H9 (cell line): ENCODE data around the gene WWC1. TPM values are rescaled to one million over a fixed set of nuclear protein-coding genes. Genes with fewer than 3 reads are reported as not detected.
A peak's percentile ranks its signal among the peaks of the same experiment; 100 is the strongest.

Source experiments
- DNase-seq: peaks from one replicate; pipeline ENCODE4 v3.0.0-alpha.2; 2017
- H2AFZ ChIP-seq: one replicate; pipeline ENCODE4 v1.6.1; 2013; ENCODE audit warnings: mild to moderate bottlenecking, low read length, control low read depth, moderate library complexity
- H2AK5ac ChIP-seq: 2 replicates; pipeline ENCODE4 v1.6.1; 2013; ENCODE audit warnings: low read length, control low read depth, mixed read lengths; ENCODE audit not compliant: insufficient read length
- H2BK120ac ChIP-seq: one replicate; pipeline ENCODE4 v1.6.1; 2013; ENCODE audit warnings: low read depth, mild to moderate bottlenecking, low read length, control low read depth, inconsistent platforms; ENCODE audit not compliant: poor library complexity, severe bottlenecking
- H2BK12ac ChIP-seq: 2 replicates; pipeline ENCODE4 v1.6.1; 2013; ENCODE audit warnings: low read length, control low read depth, mixed read lengths, low read depth; ENCODE audit not compliant: insufficient read length
- H2BK15ac ChIP-seq: 2 replicates; pipeline ENCODE4 v1.6.1; 2013; ENCODE audit warnings: low read depth, low read length, control low read depth
- H2BK20ac ChIP-seq: one replicate; pipeline ENCODE4 v1.6.1; 2013; ENCODE audit warnings: low read depth, mild to moderate bottlenecking, low read length, control low read depth, inconsistent platforms; ENCODE audit not compliant: poor library complexity, severe bottlenecking
- H2BK5ac ChIP-seq: 2 replicates; pipeline ENCODE4 v1.6.1; 2013; ENCODE audit warnings: low read length, control low read depth, mixed read lengths; ENCODE audit not compliant: insufficient read length
- H3K14ac ChIP-seq: 2 replicates; pipeline ENCODE4 v1.6.1; 2013; ENCODE audit warnings: low read length, control low read depth; ENCODE audit not compliant: insufficient read depth
- H3K18ac ChIP-seq: 2 replicates; pipeline ENCODE4 v1.6.1; 2013; ENCODE audit warnings: low read depth, mild to moderate bottlenecking, mixed read lengths, low read length, control low read depth; ENCODE audit not compliant: insufficient read length
- H3K23ac ChIP-seq: 2 replicates; pipeline ENCODE4 v1.6.1; 2013; ENCODE audit warnings: low read length, control low read depth, mixed read lengths, low read depth; ENCODE audit not compliant: insufficient read length
- H3K23me2 ChIP-seq: 2 replicates; pipeline ENCODE4 v1.6.1; 2013; ENCODE audit warnings: low read depth, mild to moderate bottlenecking, mixed read lengths, low read length, control low read depth; ENCODE audit not compliant: insufficient read length, poor library complexity, severe bottlenecking
- H3K27ac ChIP-seq: 2 replicates; pipeline ENCODE4 v1.5.1; 2013; ENCODE audit warnings: low read length, control low read depth, mixed read lengths, low read depth; ENCODE audit not compliant: insufficient read length
- H3K27me3 ChIP-seq: 2 replicates; pipeline ENCODE4 v1.6.1; 2013; ENCODE audit warnings: low read length, control low read depth, inconsistent platforms; ENCODE audit not compliant: insufficient read depth
- H3K4ac ChIP-seq: 2 replicates; pipeline ENCODE4 v1.6.1; 2013; ENCODE audit warnings: low read depth, mild to moderate bottlenecking, control low read depth, inconsistent platforms, low read length, moderate library complexity
- H3K4me1 ChIP-seq: 2 replicates; pipeline ENCODE4 v1.6.1; 2013; ENCODE audit warnings: low read length, control low read depth, inconsistent platforms; ENCODE audit not compliant: insufficient read depth
- H3K4me2 ChIP-seq: 2 replicates; pipeline ENCODE4 v1.6.1; 2013; ENCODE audit warnings: low read length, control low read depth, mixed read lengths; ENCODE audit not compliant: insufficient read length, insufficient read depth
- H3K56ac ChIP-seq: 2 replicates; pipeline ENCODE4 v1.6.1; 2013; ENCODE audit warnings: low read depth, mild to moderate bottlenecking, mixed read lengths, low read length, control low read depth; ENCODE audit not compliant: insufficient read length
- H3K79me1 ChIP-seq: 2 replicates; pipeline ENCODE4 v1.6.1; 2013; ENCODE audit warnings: low read depth, mild to moderate bottlenecking, moderate library complexity, low read length, control low read depth, inconsistent platforms; ENCODE audit not compliant: insufficient read depth, poor library complexity, severe bottlenecking
- H3K79me2 ChIP-seq: 2 replicates; pipeline ENCODE4 v1.6.1; 2013; ENCODE audit warnings: low read length, control low read depth, inconsistent platforms; ENCODE audit not compliant: insufficient read depth
- H3K9ac ChIP-seq: 2 replicates; pipeline ENCODE4 v1.6.1; 2013; ENCODE audit warnings: low read length, control low read depth, mixed read lengths; ENCODE audit not compliant: insufficient read length; ENCODE audit errors: extremely low read depth
- H3K9me3 ChIP-seq: one replicate; pipeline ENCODE4 v1.6.1; 2013; ENCODE audit warnings: low read depth, low read length, inconsistent platforms; ENCODE audit not compliant: control insufficient read depth
- H3T11ph ChIP-seq: one replicate; pipeline ENCODE4 v1.6.1; 2013; ENCODE audit warnings: mild to moderate bottlenecking, low read length, control low read depth, inconsistent platforms
- H4K20me1 ChIP-seq: one replicate; pipeline ENCODE4 v1.6.1; 2013; ENCODE audit not compliant: control insufficient read depth, insufficient read length, insufficient read depth
- H4K5ac ChIP-seq: 2 replicates; pipeline ENCODE4 v1.6.1; 2013; ENCODE audit warnings: low read depth, mild to moderate bottlenecking, mixed read lengths, low read length, control low read depth; ENCODE audit not compliant: insufficient read length
- H4K8ac ChIP-seq: replicated peaks from 2 replicates; pipeline ENCODE4 v1.6.1; 2013; ENCODE audit warnings: low read length, control low read depth, mixed read lengths, low read depth; ENCODE audit not compliant: insufficient read length
- H4K91ac ChIP-seq: 2 replicates; pipeline ENCODE4 v1.6.1; 2013; ENCODE audit warnings: low read depth, mild to moderate bottlenecking, moderate library complexity, mixed read lengths, low read length, control low read depth; ENCODE audit not compliant: insufficient read length
- H3K27ac Mint-ChIP-seq, 3 experiments: 2 replicates in 2 of 3; 3 replicates in 1 of 3; pipeline ENCODE4 v1.8.0; 2020 to 2021; ENCODE audit warnings: mixed read lengths in 3 of 3, mild to moderate bottlenecking in 1 of 3, moderate library complexity in 1 of 3
- H3K27me3 Mint-ChIP-seq: 2 replicates; pipeline ENCODE4 v1.8.0; 2021; ENCODE audit warnings: low read depth, mild to moderate bottlenecking, moderate library complexity, mixed read lengths
- H3K36me3 Mint-ChIP-seq, 3 experiments: 2 replicates in 2 of 3; 3 replicates in 1 of 3; pipeline ENCODE4 v1.8.0; 2020 to 2021; ENCODE audit warnings: low read depth in 3 of 3, mixed read lengths in 3 of 3; ENCODE audit not compliant: insufficient read depth in 1 of 3
- H3K4me1 Mint-ChIP-seq, 2 experiments: 2 replicates each; pipeline ENCODE4 v1.8.0; 2020; ENCODE audit warnings: mixed read lengths in 2 of 2
- H3K4me3 Mint-ChIP-seq, 2 experiments: 2 replicates in 1 of 2; 3 replicates in 1 of 2; pipeline ENCODE4 v1.8.0; 2020 to 2021; ENCODE audit warnings: mild to moderate bottlenecking in 2 of 2, mixed read lengths in 2 of 2, moderate library complexity in 1 of 2
- H3K9me3 Mint-ChIP-seq, 2 experiments: 2 replicates in 1 of 2; 3 replicates in 1 of 2; pipeline ENCODE4 v1.8.0; 2020; ENCODE audit warnings: mild to moderate bottlenecking in 2 of 2, mixed read lengths in 2 of 2, moderate library complexity in 1 of 2
- WGBS: extraction: QIAGEN DNeasy Blood & Tissue Kit; methylation state at CpG from one replicate; pipeline ENCODE4 v1.1.7; 2013; ENCODE audit warnings: missing lambda C conversion rate, low lambda C conversion rate, mixed read lengths; ENCODE audit not compliant: insufficient read length; ENCODE audit errors: extremely low coverage; 5-methylcytosine and 5-hydroxymethylcytosine counted together
- total RNA-seq: library from RNA; stranded (reverse); gene quantifications from 2 replicates; pipeline ENCODE4 v1.2.1, GENCODE V29; 2021
- TF ChIP-seq, protein P1 (sequence below): fragments of 200-600 bp; sonication (generic); conservative IDR thresholded peaks from 3 replicates; pipeline ENCODE4 v1.8.0; 2021; ENCODE audit warnings: antibody characterized with exemption, mild to moderate bottlenecking

Gene WWC1
- total RNA-seq, 1 experiment from 2014 or later, result 28.2 TPM

- Histone ChIP-seq H3K23me2 (no peaks in the 10 kb centered on the region), H4K20me1 (no peaks in the 10 kb centered on the region), H3T11ph (no peak overlapping the region), H3K4ac (no peak overlapping the region), H3K23ac (no peak overlapping the region), H4K8ac (no peak overlapping the region), H2BK12ac (no peak overlapping the region), H3K79me1 (no peaks in the 10 kb centered on the region), H2BK5ac (no peak overlapping the region), H2BK20ac (no peak overlapping the region), H3K4me2 (no peak overlapping the region), H3K14ac (no peak overlapping the region), H3K56ac (no peak overlapping the region), H2BK15ac (no peak overlapping the region), H2AK5ac (no peak overlapping the region), H3K18ac (no peak overlapping the region), H3K27ac (no peak overlapping the region), H3K9me3 (no peaks in the 10 kb centered on the region), H2AFZ (no peak overlapping the region), H4K91ac (no peak overlapping the region), H2BK120ac (no peak overlapping the region), H3K79me2 (no peaks in the 10 kb centered on the region), H4K5ac (no peak overlapping the region), H3K4me1 (no peaks in the 10 kb centered on the region), H3K27me3 (no peaks in the 10 kb centered on the region), H3K9ac (no peak overlapping the region)
- Mint-ChIP-seq H3K4me3 (no peak overlapping the region), H3K27me3 (no peaks in the 10 kb centered on the region), H3K9me3 (no peaks in the 10 kb centered on the region; a peak in 1 of 5 replicates), H3K27ac (peak overlapping the region in 1 of 3 experiments; percentile 36; a peak in 2 of 7 replicates), H3K4me1 (no peaks in the 10 kb centered on the region), H3K36me3 (peaks cover 14 to 45% (median 42%) of the 10 kb centered on the region in 3 experiments; a peak in 6 of 7 replicates)
- TF ChIP-seq, protein P1, sequence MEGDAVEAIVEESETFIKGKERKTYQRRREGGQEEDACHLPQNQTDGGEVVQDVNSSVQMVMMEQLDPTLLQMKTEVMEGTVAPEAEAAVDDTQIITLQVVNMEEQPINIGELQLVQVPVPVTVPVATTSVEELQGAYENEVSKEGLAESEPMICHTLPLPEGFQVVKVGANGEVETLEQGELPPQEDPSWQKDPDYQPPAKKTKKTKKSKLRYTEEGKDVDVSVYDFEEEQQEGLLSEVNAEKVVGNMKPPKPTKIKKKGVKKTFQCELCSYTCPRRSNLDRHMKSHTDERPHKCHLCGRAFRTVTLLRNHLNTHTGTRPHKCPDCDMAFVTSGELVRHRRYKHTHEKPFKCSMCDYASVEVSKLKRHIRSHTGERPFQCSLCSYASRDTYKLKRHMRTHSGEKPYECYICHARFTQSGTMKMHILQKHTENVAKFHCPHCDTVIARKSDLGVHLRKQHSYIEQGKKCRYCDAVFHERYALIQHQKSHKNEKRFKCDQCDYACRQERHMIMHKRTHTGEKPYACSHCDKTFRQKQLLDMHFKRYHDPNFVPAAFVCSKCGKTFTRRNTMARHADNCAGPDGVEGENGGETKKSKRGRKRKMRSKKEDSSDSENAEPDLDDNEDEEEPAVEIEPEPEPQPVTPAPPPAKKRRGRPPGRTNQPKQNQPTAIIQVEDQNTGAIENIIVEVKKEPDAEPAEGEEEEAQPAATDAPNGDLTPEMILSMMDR, result no peak
- DNase-seq, result no peak
- WGBS, result no CpG with 5 or more reads among the region's 12 CpGs
Observed at GRCh38 chr5:168467755-168468330, 176.4 kb downstream of the WWC1 start.
